AG10803 (cell line): ENCODE measurements around the gene C19orf38.

Experiments
- DNase-seq: peaks from one replicate; pipeline ENCODE4 v3.0.0; 2010; ENCODE audit warnings: low read depth
- H3K4me3 ChIP-seq: 2 replicates; pipeline ENCODE4 v1.5.1; 2011; ENCODE audit warnings: mild to moderate bottlenecking, low read length, control low read depth
- TF ChIP-seq, protein P1 (sequence below): conservative IDR thresholded peaks from 2 replicates; pipeline ENCODE4 v1.5.1; 2011; ENCODE audit warnings: mild to moderate bottlenecking, low read length, control low read depth, inconsistent platforms

The C19orf38 gene

DNA sequence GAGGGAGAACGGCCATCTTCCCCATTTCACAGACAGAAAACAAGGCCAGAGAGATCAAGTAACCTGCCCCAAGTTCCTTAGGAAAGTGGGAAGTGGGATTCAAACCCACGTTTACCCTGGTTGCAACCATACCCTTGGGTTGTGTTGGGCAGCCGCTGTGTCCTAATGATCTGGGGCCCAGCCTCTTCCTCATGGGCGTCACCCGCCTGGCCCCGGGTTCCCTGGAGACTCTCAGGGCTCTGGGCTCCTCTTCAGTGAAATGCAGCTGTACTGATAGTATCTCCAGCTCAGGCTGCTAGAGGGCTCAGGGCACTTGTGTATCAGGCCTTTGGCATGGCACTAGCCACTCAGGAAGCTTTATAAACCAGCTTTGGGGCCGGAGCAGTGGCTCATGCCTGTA, 22.0 kb upstream of the C19orf38 start:
- TF ChIP-seq, protein P1, sequence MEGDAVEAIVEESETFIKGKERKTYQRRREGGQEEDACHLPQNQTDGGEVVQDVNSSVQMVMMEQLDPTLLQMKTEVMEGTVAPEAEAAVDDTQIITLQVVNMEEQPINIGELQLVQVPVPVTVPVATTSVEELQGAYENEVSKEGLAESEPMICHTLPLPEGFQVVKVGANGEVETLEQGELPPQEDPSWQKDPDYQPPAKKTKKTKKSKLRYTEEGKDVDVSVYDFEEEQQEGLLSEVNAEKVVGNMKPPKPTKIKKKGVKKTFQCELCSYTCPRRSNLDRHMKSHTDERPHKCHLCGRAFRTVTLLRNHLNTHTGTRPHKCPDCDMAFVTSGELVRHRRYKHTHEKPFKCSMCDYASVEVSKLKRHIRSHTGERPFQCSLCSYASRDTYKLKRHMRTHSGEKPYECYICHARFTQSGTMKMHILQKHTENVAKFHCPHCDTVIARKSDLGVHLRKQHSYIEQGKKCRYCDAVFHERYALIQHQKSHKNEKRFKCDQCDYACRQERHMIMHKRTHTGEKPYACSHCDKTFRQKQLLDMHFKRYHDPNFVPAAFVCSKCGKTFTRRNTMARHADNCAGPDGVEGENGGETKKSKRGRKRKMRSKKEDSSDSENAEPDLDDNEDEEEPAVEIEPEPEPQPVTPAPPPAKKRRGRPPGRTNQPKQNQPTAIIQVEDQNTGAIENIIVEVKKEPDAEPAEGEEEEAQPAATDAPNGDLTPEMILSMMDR = no peak
- no peak overlapping the region for H3K4me3 ChIP-seq
- DNase-seq = no peak

DNA sequence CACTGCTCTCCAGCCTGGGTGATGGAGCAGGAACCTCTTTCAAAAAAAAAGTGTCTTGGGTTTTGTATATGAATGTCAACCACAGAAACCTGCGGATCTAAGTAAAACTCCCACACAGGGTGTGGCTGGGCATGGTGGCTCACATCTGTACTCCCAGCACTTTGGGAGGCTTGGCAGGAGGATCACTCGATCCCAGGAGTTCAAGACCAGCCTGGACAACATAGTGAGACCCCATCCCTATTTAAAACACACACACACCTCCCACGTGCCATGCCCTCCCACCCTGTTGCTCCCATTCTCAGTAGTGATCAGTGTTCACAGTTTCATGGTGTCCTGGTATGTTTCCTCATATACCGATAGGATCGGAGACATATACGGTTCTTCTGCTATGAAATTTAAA, 21.4 kb upstream of the C19orf38 start:
- no peak for DNase-seq
- TF ChIP-seq, protein P1 = no peak

DNA sequence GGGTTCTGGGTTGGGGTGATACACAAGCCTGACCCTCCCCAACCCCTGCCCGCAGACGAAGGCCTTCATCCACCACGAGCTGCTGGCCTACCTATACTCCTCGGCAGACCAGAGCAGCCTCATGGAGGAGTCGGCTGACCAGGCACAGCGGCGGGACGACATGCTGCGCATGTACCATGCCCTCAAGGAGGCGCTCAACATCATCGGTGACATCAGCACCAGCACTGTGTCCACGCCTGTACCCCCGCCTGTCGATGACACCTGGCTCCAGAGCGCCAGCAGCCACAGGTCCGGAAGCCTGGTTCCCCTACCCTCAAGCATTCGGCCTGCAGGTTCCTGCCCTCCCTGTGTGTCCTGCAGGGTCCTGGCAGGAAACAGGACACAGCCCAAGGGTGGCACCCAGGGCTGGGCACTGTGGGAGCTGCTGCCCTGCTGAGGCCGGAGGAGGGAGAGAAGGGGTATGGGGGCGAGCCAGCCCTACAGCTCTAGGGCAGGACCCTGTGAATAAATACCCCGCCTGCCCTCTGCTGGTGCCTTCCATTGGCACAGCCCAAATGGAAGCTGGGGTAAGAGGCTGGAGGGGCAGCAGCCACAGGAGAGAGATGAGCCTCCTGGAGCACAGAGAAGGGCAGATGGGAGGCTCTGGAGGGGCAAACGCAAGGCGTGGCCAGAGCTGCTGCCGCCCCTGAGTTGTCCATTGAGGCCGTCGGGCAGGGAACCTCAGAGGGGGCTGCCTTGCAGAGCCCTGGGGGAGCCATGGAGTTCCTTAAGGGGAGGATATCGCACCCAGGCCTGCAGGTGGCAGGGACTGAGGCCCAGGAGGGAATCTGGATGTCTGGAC, 19.0 kb upstream of the C19orf38 start:
- no peak for DNase-seq
- H3K4me3 ChIP-seq = no peak overlapping the region
- TF ChIP-seq, protein P1 = no peak; the same call in 1 of the 2 replicates

More for the DNA sequence above, 21.4 kb upstream of the C19orf38 start:
- H3K4me3 ChIP-seq = no peak overlapping the region

DNA sequence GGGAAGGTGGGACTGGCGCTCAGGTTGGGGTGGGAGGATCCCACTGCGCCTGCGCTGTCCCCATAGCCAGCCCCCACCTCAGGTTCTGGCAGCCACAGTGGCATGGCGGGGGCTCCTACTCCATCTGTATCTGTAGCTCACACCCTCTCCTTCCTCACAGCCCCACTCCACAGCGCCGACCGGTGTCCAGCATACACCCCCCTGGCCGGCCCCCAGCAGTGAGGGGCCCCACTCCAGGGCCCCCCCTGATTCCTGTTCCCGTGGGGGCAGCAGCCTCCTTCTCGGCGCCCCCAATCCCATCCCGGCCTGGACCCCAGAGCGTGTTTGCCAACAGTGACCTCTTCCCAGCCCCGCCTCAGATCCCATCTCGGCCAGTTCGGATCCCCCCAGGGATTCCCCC, 18.2 kb upstream of the C19orf38 start:
- TF ChIP-seq, protein P1 = no peak
- H3K4me3 ChIP-seq = no peak overlapping the region
- no peak for DNase-seq

DNA sequence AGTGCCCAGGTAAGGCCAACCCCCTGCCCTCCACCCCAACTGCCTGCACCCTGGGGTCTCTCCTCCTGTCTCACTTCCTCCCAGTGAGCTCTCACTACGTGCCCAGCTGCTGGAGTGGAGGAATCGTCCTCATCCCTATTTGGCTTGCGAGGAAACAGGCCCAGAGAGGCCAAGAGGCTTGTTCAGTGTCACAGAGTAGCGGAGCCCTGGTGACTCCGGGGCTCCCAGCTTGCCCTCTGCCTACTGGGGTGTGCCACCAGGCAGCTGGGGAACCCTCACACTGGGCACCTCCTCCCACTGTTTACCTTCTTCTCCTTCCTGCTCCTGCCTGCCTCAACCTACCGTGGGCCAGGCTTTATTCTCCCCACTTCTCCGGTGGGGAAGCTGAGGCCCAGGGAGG, 17.8 kb upstream of the C19orf38 start:
- DNase-seq = no peak
- H3K4me3 ChIP-seq = no peak overlapping the region
- TF ChIP-seq, protein P1 = no peak

DNA sequence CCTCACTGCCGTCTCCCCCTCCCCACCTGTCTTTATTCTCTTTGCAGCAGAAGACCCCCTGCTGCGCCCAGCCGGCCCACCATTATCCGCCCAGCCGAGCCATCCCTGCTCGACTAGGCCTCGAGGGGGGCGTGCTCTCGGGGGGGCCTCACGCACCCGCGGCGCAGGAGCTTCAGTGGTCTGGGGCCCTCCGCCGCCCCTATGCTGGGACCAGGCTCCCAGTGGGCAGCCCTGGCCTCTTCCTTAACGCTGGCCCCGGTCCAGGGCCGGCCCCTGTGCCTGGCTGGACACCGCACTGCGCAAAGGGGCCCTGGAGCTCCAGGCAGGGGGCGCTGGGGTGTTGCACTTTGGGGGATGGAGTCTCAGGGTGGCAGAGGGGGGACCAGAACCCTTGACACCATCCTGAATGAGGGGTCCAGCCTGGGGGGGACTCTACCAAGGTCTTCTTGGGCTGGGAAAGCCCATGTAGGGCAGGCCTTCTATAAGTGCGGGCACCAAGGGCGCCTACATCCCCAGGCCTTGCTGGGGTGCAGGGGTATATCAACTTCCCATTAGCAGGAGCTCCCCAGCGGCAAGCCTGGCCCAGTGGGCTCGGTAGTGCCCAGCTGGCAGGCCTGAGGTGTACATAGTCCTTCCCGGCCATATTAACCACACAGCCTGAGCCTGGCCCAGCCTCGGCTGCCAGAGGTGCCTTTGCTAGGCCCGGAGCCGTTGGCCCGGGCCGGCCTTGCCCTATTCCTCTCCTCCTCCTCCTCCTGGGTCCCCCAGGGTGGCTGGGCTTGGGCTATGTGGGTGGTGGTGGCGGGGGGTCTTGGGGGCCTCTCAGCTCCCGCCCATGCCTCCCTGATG, 17.1 kb upstream of the C19orf38 start:
- TF ChIP-seq, protein P1 = no peak
- no peak overlapping the region for H3K4me3 ChIP-seq
- DNase-seq = no peak
